GM12801 (cell line): ENCODE results near the gene AOPEP.

Source experiments
- CTCF ChIP-seq: IDR thresholded peaks from one replicate; pipeline ENCODE4 v1.5.1; 2011; ENCODE audit warnings: control low read depth; ENCODE audit not compliant: insufficient read length; ENCODE audit errors: extremely low read depth

AOPEP gene

GRCh38 chr9:94996641-94997040 is 270.1 kb downstream of the AOPEP start:
- no peak for TF ChIP-seq CTCF

GRCh38 chr9:94997727-94998126 is 271.2 kb downstream of the AOPEP start:
- TF ChIP-seq CTCF, result no peak

- no peak for TF ChIP-seq CTCF
These were observed 273.3 kb downstream of the AOPEP start for GRCh38 chr9:94999832-95000231.

- no peak for TF ChIP-seq CTCF
These were observed 274.3 kb downstream of the AOPEP start for GRCh38 chr9:95000821-95001220.

- no peak for TF ChIP-seq CTCF
These were observed 275.2 kb downstream of the AOPEP start for GRCh38 chr9:95001720-95002119.

GRCh38 chr9:95003689-95004410 is 277.4 kb downstream of the AOPEP start:
- no peak for TF ChIP-seq CTCF

- TF ChIP-seq CTCF, result no peak
These were observed 278.1 kb downstream of the AOPEP start for GRCh38 chr9:95004411-95005277.
